ACC112 (cell line): Measurements from ENCODE around the gene MMEL1.
"Not testable (repeated sequence)": the region's sequence is repeated elsewhere in the genome, so short reads cannot be mapped to it uniquely, and the experiment has no call there.

Experiments
- H2AFZ ChIP-seq: fragments of 200-600 bp; sonication (generic); one replicate; pipeline ENCODE4 v1.6.0; 2017; ENCODE audit warnings: antibody characterized with exemption, low read length; ENCODE audit not compliant: unreplicated experiment
- H3K27ac ChIP-seq: fragments of 200-600 bp; sonication (generic); 2 replicates; pipeline ENCODE4 v1.5.1; 2014; ENCODE audit warnings: low read depth, mild to moderate bottlenecking, antibody characterized with exemption, low read length, moderate library complexity
- H3K27me3 ChIP-seq: fragments of 200-600 bp; sonication (generic); 2 replicates; pipeline ENCODE4 v1.6.1; 2014; ENCODE audit warnings: mild to moderate bottlenecking, antibody characterized with exemption, low read length, moderate library complexity, mixed read lengths; ENCODE audit not compliant: insufficient read depth
- H3K36me3 ChIP-seq: fragments of 200-600 bp; sonication (generic); 2 replicates; pipeline ENCODE4 v1.6.1; 2016; ENCODE audit warnings: mild to moderate bottlenecking, antibody characterized with exemption, low read length, moderate library complexity, mixed read lengths; ENCODE audit not compliant: insufficient read depth
- H3K4me1 ChIP-seq: fragments of 200-600 bp; sonication (generic); one replicate; pipeline ENCODE4 v1.6.1; 2016; ENCODE audit warnings: low read length, mixed read lengths; ENCODE audit not compliant: insufficient read depth, unreplicated experiment, control insufficient read depth
- H3K4me3 ChIP-seq: fragments of 200-600 bp; sonication (generic); 2 replicates; pipeline ENCODE4 v1.5.1; 2014; ENCODE audit warnings: mild to moderate bottlenecking, low read depth, low read length
- H3K79me2 ChIP-seq: fragments of 200-600 bp; sonication (generic); one replicate; pipeline ENCODE4 v1.6.0; 2016; ENCODE audit warnings: low read length; ENCODE audit not compliant: control insufficient read depth, unreplicated experiment, insufficient read depth

The MMEL1 gene

DNA sequence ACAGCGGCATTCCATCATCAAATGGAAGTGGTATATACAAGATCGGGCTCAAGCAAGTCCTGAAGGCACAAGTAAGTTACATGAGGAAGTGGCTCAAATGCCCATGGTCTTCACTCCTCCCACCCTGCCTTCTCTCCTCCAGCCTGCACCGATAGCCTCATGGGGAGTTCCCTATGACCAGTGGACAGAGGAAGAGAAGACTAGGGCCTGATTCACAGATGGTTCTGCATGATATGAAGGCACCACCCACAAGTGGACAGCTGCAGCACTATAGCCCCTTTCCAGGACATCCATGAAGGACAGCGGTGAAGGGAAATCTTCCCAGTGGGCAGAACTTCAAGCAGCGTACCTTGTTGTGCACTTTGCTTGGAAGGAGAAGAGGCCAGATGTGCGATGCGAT, 7.1 kb downstream of the MMEL1 start:
- peaks cover 79% of the 10 kb centered on the region for H3K27me3 ChIP-seq
- not testable (repeated sequence) for H3K4me3 ChIP-seq

GRCh38 chr1:2625311-2625710, 7.5 kb downstream of the MMEL1 start:
- Histone ChIP-seq H3K4me3 (no peak overlapping the region), H3K27ac (no peak overlapping the region), H3K36me3 (no peaks in the 10 kb centered on the region), H3K79me2 (no peaks in the 10 kb centered on the region), H2AFZ (no peak overlapping the region), H3K4me1 (no peaks in the 10 kb centered on the region), H3K27me3 (peaks cover 84% of the 10 kb centered on the region)

More for the DNA sequence above, 7.1 kb downstream of the MMEL1 start:
- H3K4me1 ChIP-seq, H3K36me3 ChIP-seq, H3K27ac ChIP-seq, H2AFZ ChIP-seq, H3K79me2 ChIP-seq: not testable (repeated sequence)

DNA sequence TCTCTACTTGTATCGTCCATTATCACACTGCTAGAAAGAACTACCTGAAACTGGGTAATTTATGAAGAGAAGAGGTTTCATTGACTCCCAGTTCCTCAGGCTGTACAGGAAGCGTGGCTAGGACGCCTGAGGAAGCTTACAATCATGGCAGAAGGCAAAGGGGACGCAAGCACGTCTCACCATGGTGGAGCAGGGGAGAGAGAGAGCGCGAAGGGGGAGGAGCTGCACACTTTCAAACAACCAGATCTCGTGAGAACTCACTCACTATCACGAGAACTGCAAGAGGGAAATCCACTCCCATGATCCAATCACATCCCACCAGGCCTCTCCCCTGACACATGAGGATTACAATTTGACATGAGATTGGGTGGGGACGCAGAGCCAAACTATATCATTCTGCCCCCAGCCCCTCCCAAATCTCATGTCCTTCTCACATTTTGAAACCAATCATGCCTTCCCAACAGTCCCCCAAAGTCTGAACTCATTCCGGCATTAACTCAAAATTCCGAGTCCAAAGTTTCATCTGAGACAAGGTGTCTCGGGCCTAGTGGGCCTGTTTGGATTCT, 8.0 kb downstream of the MMEL1 start:
- Histone ChIP-seq H3K27ac (no peak overlapping the region), H2AFZ (no peak overlapping the region), H3K27me3 (peaks cover 86% of the 10 kb centered on the region), H3K79me2 (no peaks in the 10 kb centered on the region), H3K36me3 (no peaks in the 10 kb centered on the region), H3K4me3 (no peak overlapping the region), H3K4me1 (no peaks in the 10 kb centered on the region)

DNA sequence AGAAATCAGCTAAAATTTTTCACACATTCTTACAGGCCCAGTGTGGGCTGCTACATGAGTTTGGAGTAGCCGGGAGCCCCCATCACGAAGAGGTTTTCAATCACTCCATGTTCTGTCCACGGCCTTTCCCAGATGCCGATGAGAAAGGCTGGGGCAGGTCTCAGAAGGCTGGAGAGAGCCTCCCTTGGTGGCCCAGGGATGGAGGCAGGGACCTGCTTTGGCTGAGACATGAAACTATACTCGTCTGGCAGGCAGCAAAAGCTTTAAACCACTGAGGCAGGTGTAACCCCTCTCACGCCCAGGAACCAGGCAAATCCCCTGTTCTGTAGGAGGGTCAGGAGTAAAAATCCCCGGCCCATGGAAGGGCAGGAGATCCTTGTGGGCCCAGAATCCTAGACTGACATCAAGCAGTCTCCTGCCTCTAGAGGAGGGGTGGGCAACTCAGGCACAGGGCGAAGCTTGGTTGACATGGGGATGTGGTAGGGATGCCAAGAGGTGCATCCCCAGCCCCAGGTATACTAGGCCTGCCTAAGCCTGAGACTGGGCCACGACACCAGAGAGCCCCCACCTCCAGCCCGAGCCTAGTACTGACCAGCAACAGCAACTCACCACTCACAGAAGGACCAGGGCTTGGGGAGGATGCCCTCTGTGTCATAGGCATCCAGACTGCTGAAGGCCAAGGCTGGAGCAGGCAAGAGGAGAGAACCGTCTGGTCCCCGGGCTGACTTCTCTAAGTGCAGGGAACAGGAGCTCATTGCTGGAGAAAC, 9.1 kb downstream of the MMEL1 start:
- no peaks in the 10 kb centered on the region for H3K36me3 ChIP-seq
- H3K79me2 ChIP-seq, result no peaks in the 10 kb centered on the region
- no peak overlapping the region for H3K4me3 ChIP-seq
- H3K27ac ChIP-seq, result no peak overlapping the region
- no peak overlapping the region for H2AFZ ChIP-seq
- peaks cover 84% of the 10 kb centered on the region for H3K27me3 ChIP-seq
- no peaks in the 10 kb centered on the region for H3K4me1 ChIP-seq

- no peaks in the 10 kb centered on the region for H3K4me1 ChIP-seq
- no peak overlapping the region for H3K27ac ChIP-seq
- no peaks in the 10 kb centered on the region for H3K79me2 ChIP-seq
- no peaks in the 10 kb centered on the region for H3K36me3 ChIP-seq
- H3K27me3 ChIP-seq, result peaks cover 74% of the 10 kb centered on the region
- H2AFZ ChIP-seq, result no peak overlapping the region
- H3K4me3 ChIP-seq, result no peak overlapping the region
Observed at GRCh38 chr1:2617971-2618470, 14.8 kb downstream of the MMEL1 start.

GRCh38 chr1:2614145-2614544, 18.7 kb downstream of the MMEL1 start:
- H3K27ac ChIP-seq, result no peak overlapping the region
- peaks cover 8% of the 10 kb centered on the region for H3K4me1 ChIP-seq
- H3K4me3 ChIP-seq, result no peak overlapping the region
- no peaks in the 10 kb centered on the region for H3K36me3 ChIP-seq
- H2AFZ ChIP-seq, result no peak overlapping the region
- no peaks in the 10 kb centered on the region for H3K79me2 ChIP-seq
- H3K27me3 ChIP-seq, result peaks cover 64% of the 10 kb centered on the region

DNA sequence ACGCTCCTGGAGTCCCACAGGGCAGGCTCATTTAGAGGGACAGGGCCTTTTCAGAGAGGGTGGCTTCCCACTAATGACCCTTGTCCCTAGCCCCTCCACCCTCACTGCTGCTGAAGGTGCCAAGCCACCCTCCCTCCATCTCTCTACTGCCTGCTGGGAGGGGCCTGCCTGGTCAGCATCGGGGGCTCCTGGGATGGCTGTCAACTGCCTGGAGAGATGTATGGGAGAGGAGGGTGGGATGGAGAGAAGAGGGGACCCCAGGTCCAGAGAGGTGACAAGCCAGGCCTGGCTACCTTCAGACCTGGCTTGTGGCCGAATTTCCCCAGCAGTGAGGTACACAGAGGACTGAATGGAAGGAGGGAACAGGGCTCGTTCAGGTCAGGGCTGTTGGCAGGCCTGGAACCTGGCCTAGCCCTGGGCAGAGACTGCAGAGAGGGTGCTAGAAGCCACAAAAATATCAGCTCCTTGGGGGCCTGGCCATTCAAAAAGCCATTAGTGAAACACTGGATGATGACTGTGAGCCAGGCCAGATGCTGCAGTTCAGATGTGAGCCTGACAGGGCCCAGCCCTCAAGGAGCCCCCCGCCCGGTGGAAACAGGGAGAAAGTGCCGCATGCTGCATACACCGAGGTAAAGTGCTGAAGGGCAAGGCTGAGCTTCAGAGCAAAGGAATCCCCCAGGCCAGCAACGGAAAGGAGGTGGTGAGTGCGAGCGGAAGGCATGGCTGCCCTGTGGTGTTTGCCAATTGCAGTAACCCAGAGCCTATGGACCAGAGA, 20.0 kb downstream of the MMEL1 start:
- no peaks in the 10 kb centered on the region for H3K36me3 ChIP-seq
- H3K79me2 ChIP-seq, result no peaks in the 10 kb centered on the region
- peaks cover 8% of the 10 kb centered on the region for H3K4me1 ChIP-seq
- H3K27me3 ChIP-seq, result peaks cover 51% of the 10 kb centered on the region
- no peak overlapping the region for H3K27ac ChIP-seq
- no peak overlapping the region for H2AFZ ChIP-seq
- H3K4me3 ChIP-seq, result no peak overlapping the region

GRCh38 chr1:2611621-2612437, 21.0 kb downstream of the MMEL1 start:
- Histone ChIP-seq H3K27ac (no peak overlapping the region), H3K79me2 (no peaks in the 10 kb centered on the region), H3K4me1 (peaks cover 8% of the 10 kb centered on the region), H3K4me3 (no peak overlapping the region), H3K36me3 (no peaks in the 10 kb centered on the region), H3K27me3 (peaks cover 46% of the 10 kb centered on the region), H2AFZ (no peak overlapping the region)

DNA sequence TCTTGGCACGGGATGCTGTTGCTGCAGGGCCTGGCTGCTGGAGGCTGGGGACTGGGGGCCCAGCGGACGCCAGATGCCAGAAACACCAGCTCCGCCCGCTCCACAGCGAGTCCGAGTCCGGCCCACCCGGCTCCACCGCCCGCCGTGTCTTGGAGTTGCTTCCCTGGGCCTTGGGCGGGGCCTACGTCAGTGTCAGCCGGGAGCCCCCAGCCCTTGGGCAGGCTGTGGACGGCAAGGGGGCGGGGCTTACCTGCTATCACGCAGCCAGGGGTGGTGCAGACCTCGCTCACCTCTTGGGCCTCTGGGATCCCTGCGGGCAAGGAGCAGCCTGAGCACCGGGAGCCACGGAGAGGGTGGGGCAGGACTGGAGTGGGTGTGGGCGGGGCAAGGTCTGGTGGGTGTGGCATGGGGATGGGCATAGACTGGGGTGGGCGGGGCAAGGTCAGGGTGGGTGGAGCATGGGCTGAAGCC, 21.8 kb downstream of the MMEL1 start:
- peaks cover 8% of the 10 kb centered on the region for H3K4me1 ChIP-seq
- peak overlapping the region; percentile 40; the same call in 1 of the 2 replicates for H3K4me3 ChIP-seq
- no peak overlapping the region for H3K27ac ChIP-seq
- no peaks in the 10 kb centered on the region for H3K79me2 ChIP-seq
- no peak overlapping the region for H2AFZ ChIP-seq
- peaks cover 41% of the 10 kb centered on the region for H3K27me3 ChIP-seq
- no peaks in the 10 kb centered on the region for H3K36me3 ChIP-seq
